ENCODE results near the gene RRBP1.

RRBP1 gene

GRCh38 chr20:17586250-17586649, 95.8 kb downstream of the RRBP1 start:
- TF ChIP-seq CTCF (IDR thresholded peaks at IDR 0.05; ENCODE audit: low read depth, low read length, missing control alignments): no peak
- H3K4me3 ChIP-seq (replicated peaks; ENCODE audit: low read depth, low read length): no peak overlapping the region
- DNase-seq (ENCODE audit: extremely low read depth, low read depth): no peak

GRCh38 chr20:17584689-17585088, 97.4 kb downstream of the RRBP1 start:
- TF ChIP-seq CTCF (IDR thresholded peaks at IDR 0.05; ENCODE audit: low read depth, low read length, missing control alignments): no peak
- no peak for DNase-seq (ENCODE audit: extremely low read depth, low read depth)
- H3K4me3 ChIP-seq (replicated peaks; ENCODE audit: low read depth, low read length): no peak overlapping the region

- no peak for TF ChIP-seq CTCF (IDR thresholded peaks at IDR 0.05; ENCODE audit: low read depth, low read length, missing control alignments)
- no peak for DNase-seq (ENCODE audit: extremely low read depth, low read depth)
- H3K4me3 ChIP-seq (replicated peaks; ENCODE audit: low read depth, low read length): no peak overlapping the region
Observed at GRCh38 chr20:17583126-17583525, 98.9 kb downstream of the RRBP1 start.

GRCh38 chr20:17580895-17581294, 101.1 kb downstream of the RRBP1 start:
- H3K4me3 ChIP-seq (replicated peaks; ENCODE audit: low read depth, low read length): no peak overlapping the region
- no peak for DNase-seq (ENCODE audit: extremely low read depth, low read depth)
- TF ChIP-seq CTCF (IDR thresholded peaks at IDR 0.05; ENCODE audit: low read depth, low read length, missing control alignments): no peak

GRCh38 chr20:17579369-17580039, 102.5 kb downstream of the RRBP1 start:
- no peak overlapping the region for H3K4me3 ChIP-seq (replicated peaks; ENCODE audit: low read depth, low read length)
- TF ChIP-seq CTCF (IDR thresholded peaks at IDR 0.05; ENCODE audit: low read depth, low read length, missing control alignments): no peak
- DNase-seq (ENCODE audit: extremely low read depth, low read depth): no peak

GRCh38 chr20:17576215-17576614, 105.8 kb downstream of the RRBP1 start:
- no peak for TF ChIP-seq CTCF (IDR thresholded peaks at IDR 0.05; ENCODE audit: low read depth, low read length, missing control alignments)
- no peak overlapping the region for H3K4me3 ChIP-seq (replicated peaks; ENCODE audit: low read depth, low read length)
- no peak for DNase-seq (ENCODE audit: extremely low read depth, low read depth)

GRCh38 chr20:17573463-17573862, 108.6 kb downstream of the RRBP1 start:
- DNase-seq (ENCODE audit: extremely low read depth, low read depth): no peak
- no peak overlapping the region for H3K4me3 ChIP-seq (replicated peaks; ENCODE audit: low read depth, low read length)
- TF ChIP-seq CTCF (IDR thresholded peaks at IDR 0.05; ENCODE audit: low read depth, low read length, missing control alignments): no peak
